Upper lobe of right lung (tissue), 1 donor: ENCODE results near the gene HIVEP3. TPM values are rescaled to one million over a fixed set of nuclear protein-coding genes. Genes with fewer than 3 reads are reported as not detected.

ENCODE experiments used
- ATAC-seq: fragments of 200-7000 bp; cut with Tn5 transposase; one replicate; pipeline ENCODE4 v1.9.1; 2020; ENCODE audit warnings: mild to moderate bottlenecking, moderate library complexity
- DNase-seq: peaks from one replicate; pipeline ENCODE4 v3.0.0-alpha.2; 2020
- H3K27ac ChIP-seq: fragments of 200-600 bp; one replicate; pipeline ENCODE4 v1.8.0; 2022
- H3K27me3 ChIP-seq: fragments of 200-600 bp; one replicate; pipeline ENCODE4 v1.8.0; 2022; ENCODE audit warnings: mild to moderate bottlenecking
- H3K36me3 ChIP-seq: fragments of 200-600 bp; one replicate; pipeline ENCODE4 v1.8.0; 2022
- H3K4me1 ChIP-seq: fragments of 200-600 bp; one replicate; pipeline ENCODE4 v1.8.0; 2022
- H3K4me3 ChIP-seq: fragments of 200-600 bp; one replicate; pipeline ENCODE4 v1.8.0; 2022; ENCODE audit warnings: mild to moderate bottlenecking
- H3K9me3 ChIP-seq: fragments of 200-600 bp; one replicate; pipeline ENCODE4 v1.8.0; 2022
- CTCF ChIP-seq: fragments of 200-600 bp; IDR thresholded peaks from one replicate; pipeline ENCODE4 v1.8.0; 2022; ENCODE audit warnings: antibody characterized with exemption
- intact Hi-C: fragments of 100-400 bp; cut with DNase I; formaldehyde crosslinking; loops from one replicate; pipeline ENCODE4 v1.11.0; 2022
- total RNA-seq: library from RNA; stranded (reverse); fragmentation: NEBNext Ultra II Directional; extraction: Animal tissue kit (Norgen Biotek cat#: 25700); gene quantifications from one replicate; pipeline ENCODE4 v1.2.1, GENCODE V29; 2021
- donor health status: DM: no; HTN: yes; CAD: no; lungs with severe emphysema.

The HIVEP3 gene
- total RNA-seq, 1 donor from 2014 or later = 16.6 TPM

GRCh38 chr1:41716188-41717130, 202.3 kb downstream of the HIVEP3 start:
- no peak for TF ChIP-seq CTCF
- DNase-seq (no peak), ATAC-seq (no peak)
- H3K9me3 ChIP-seq = no peaks in the 10 kb centered on the region
- peaks cover 4% of the 10 kb centered on the region for H3K4me1 ChIP-seq
- H3K27ac ChIP-seq = no peak overlapping the region
- H3K27me3 ChIP-seq = no peaks in the 10 kb centered on the region
- H3K4me3 ChIP-seq = no peak overlapping the region
- no peaks in the 10 kb centered on the region for H3K36me3 ChIP-seq
- intact Hi-C loops = no loop called here

GRCh38 chr1:41715441-41716095, 203.2 kb downstream of the HIVEP3 start:
- H3K27ac ChIP-seq = no peak overlapping the region
- TF ChIP-seq CTCF = no peak
- no peak overlapping the region for H3K4me3 ChIP-seq
- intact Hi-C loops = no loop called here
- DNase-seq (no peak), ATAC-seq (no peak)
- no peaks in the 10 kb centered on the region for H3K9me3 ChIP-seq
- no peaks in the 10 kb centered on the region for H3K27me3 ChIP-seq
- no peaks in the 10 kb centered on the region for H3K36me3 ChIP-seq
- H3K4me1 ChIP-seq = peaks cover 3% of the 10 kb centered on the region

GRCh38 chr1:41714638-41715389, 203.9 kb downstream of the HIVEP3 start:
- ATAC-seq = no peak
- Histone ChIP-seq H3K9me3 (no peaks in the 10 kb centered on the region), H3K36me3 (no peaks in the 10 kb centered on the region), H3K27me3 (no peaks in the 10 kb centered on the region), H3K27ac (no peak overlapping the region), H3K4me1 (peaks cover 3% of the 10 kb centered on the region), H3K4me3 (no peak overlapping the region)
- intact Hi-C loops = no loop called here
- DNase-seq = no peak
- TF ChIP-seq CTCF = no peak

GRCh38 chr1:41713557-41714327, 205.0 kb downstream of the HIVEP3 start:
- DNase-seq (peak; percentile 22), ATAC-seq (no peak)
- TF ChIP-seq CTCF = no peak

GRCh38 chr1:41713141-41713540, 205.6 kb downstream of the HIVEP3 start:
- ATAC-seq (no peak), DNase-seq (peak; percentile 31)
- Histone ChIP-seq H3K4me3 (no peak overlapping the region), H3K9me3 (no peaks in the 10 kb centered on the region), H3K4me1 (no peaks in the 10 kb centered on the region), H3K36me3 (no peaks in the 10 kb centered on the region), H3K27me3 (no peaks in the 10 kb centered on the region), H3K27ac (no peak overlapping the region)
- no peak for TF ChIP-seq CTCF
- intact Hi-C loops = no loop called here

More at GRCh38 chr1:41713557-41714327, 205.0 kb downstream of the HIVEP3 start:
- H3K9me3 ChIP-seq = no peaks in the 10 kb centered on the region
- H3K4me1 ChIP-seq = peaks cover under 1% of the 10 kb centered on the region
- no peak overlapping the region for H3K27ac ChIP-seq
- H3K4me3 ChIP-seq = no peak overlapping the region
- H3K36me3 ChIP-seq = no peaks in the 10 kb centered on the region
- no peaks in the 10 kb centered on the region for H3K27me3 ChIP-seq
- intact Hi-C loops = no loop called here
